OCI-LY1 (cell line): Measurements from ENCODE around the gene SP7.

Experiments used
- CTCF ChIP-seq: fragments of 200-600 bp; sonication (generic), shearing (Covaris generic); IDR thresholded peaks from 2 replicates; pipeline ENCODE4 v1.5.1; 2017; ENCODE audit warnings: mild to moderate bottlenecking, antibody characterized with exemption, low read length, moderate library complexity, mixed read lengths
- EZH2 ChIP-seq: fragments of 200-600 bp; sonication (generic), shearing (Covaris generic); IDR thresholded peaks from 2 replicates; pipeline ENCODE4 v1.8.0; 2017; ENCODE audit warnings: borderline replicate concordance, mixed run types, mild to moderate bottlenecking, antibody characterized with exemption, low read length, moderate library complexity, mixed read lengths

- no peak for TF ChIP-seq CTCF
- no peak for TF ChIP-seq EZH2
Observed at GRCh38 chr12:53320352-53321195, 15.6 kb downstream of the SP7 start.
